D721Med (cell line): ENCODE measurements around the gene PRKD2.
"Not testable (repeated sequence)": the region's sequence is repeated elsewhere in the genome, so short reads cannot be mapped to it uniquely, and the experiment has no call there.

Experiments used
- DNase-seq: peaks from one replicate; pipeline ENCODE4 v3.0.0; 2011; ENCODE audit warnings: low spot score; ENCODE audit not compliant: insufficient read length
- FAIRE-seq: peaks from 2 replicates; lab custom pipeline; 2011; peaks lifted over from hg19 to GRCh38; lab: Jason Lieb, UNC
- CTCF ChIP-seq: IDR thresholded peaks from 2 replicates; pipeline ENCODE4 v1.5.1; 2012; ENCODE audit warnings: mild to moderate bottlenecking, control low read depth; ENCODE audit not compliant: insufficient read depth; ENCODE audit errors: missing control alignments

PRKD2 gene

GRCh38 chr19:46715620-46715974 is 1.3 kb downstream of the PRKD2 start:
- DNase-seq (no peak), FAIRE-seq (no peak)

GRCh38 chr19:46714444-46715106 is 2.3 kb downstream of the PRKD2 start:
- TF ChIP-seq CTCF = no peak
- DNase-seq (no peak), FAIRE-seq (no peak)

More at GRCh38 chr19:46715620-46715974, 1.3 kb downstream of the PRKD2 start:
- TF ChIP-seq CTCF = no peak

GRCh38 chr19:46713781-46714443 is 3.0 kb downstream of the PRKD2 start:
- FAIRE-seq (no peak), DNase-seq (no peak)
- TF ChIP-seq CTCF = no peak

GRCh38 chr19:46712768-46713338 is 4.1 kb downstream of the PRKD2 start:
- not testable (repeated sequence) for DNase-seq, FAIRE-seq

GRCh38 chr19:46710687-46711086 is 6.2 kb downstream of the PRKD2 start:
- FAIRE-seq = no peak

GRCh38 chr19:46704379-46705076 is 12.4 kb downstream of the PRKD2 start:
- FAIRE-seq (no peak), DNase-seq (peak; percentile 73)
- TF ChIP-seq CTCF = peak; percentile 81

More at GRCh38 chr19:46710687-46711086, 6.2 kb downstream of the PRKD2 start:
- no peak for TF ChIP-seq CTCF
- no peak for DNase-seq

GRCh38 chr19:46700704-46701103 is 16.2 kb downstream of the PRKD2 start:
- no peak for FAIRE-seq
- no peak for TF ChIP-seq CTCF
- DNase-seq = no peak
